ENCODE data around the gene USF1. TPM values are rescaled to one million over a fixed set of nuclear protein-coding genes. Genes with fewer than 3 reads are reported as not detected.

USF1 gene
- polyA plus RNA-seq, 1 donor (not counting 4 experiments of a cell fraction or from before 2014, with no cell fraction given) = 31.6 TPM

- Histone ChIP-seq H3K9me1 (ENCODE audit: control insufficient read depth, extremely low read depth, insufficient read depth, low read length) (no peaks in the 10 kb centered on the region), H3K9ac (ENCODE audit: control insufficient read depth, extremely low read depth, insufficient read depth, low read length) (no peak overlapping the region), H3K27me3 (ENCODE audit: control insufficient read depth, extremely low read depth, insufficient read depth, low read length) (no peaks in the 10 kb centered on the region), H3K36me3 (ENCODE audit: control insufficient read depth in 2 of 2, extremely low read depth in 1 of 2, insufficient read depth in 2 of 2, low read length in 2 of 2) (no peaks in the 10 kb centered on the region), H3K9me3 (ENCODE audit: control insufficient read depth, low read depth, low read length) (no peaks in the 10 kb centered on the region), H4K20me1 (ENCODE audit: control insufficient read depth, extremely low read depth, insufficient read depth, low read length) (no peaks in the 10 kb centered on the region), H3K4me2 (ENCODE audit: control insufficient read depth, extremely low read depth, insufficient read depth, low read depth, low read length) (no peak overlapping the region), H3K27ac (ENCODE audit: control insufficient read depth, insufficient read depth, low read length) (no peak overlapping the region), H3K79me2 (ENCODE audit: control insufficient read depth, insufficient read depth, low read length) (no peaks in the 10 kb centered on the region), H3K4me1 (ENCODE audit: control insufficient read depth, extremely low read depth, insufficient read depth, low read length) (peaks cover 52% of the 10 kb centered on the region), H3K4me3 (ENCODE audit: control insufficient read depth in 2 of 3, extremely low read depth in 1 of 3, insufficient read depth in 2 of 3, low read depth in 1 of 3, low read length in 3 of 3) (no peak overlapping the region), H2AFZ (ENCODE audit: control insufficient read depth, low read length) (no peak overlapping the region)
- FAIRE-seq (no peak), DNase-seq (ENCODE audit: low read depth, low spot score) (no peak)
- dilution Hi-C loops (cut with MboI; ENCODE audit: extremely low pct_ligation_motif_present, low sequenced_read_pairs) = no loop called here
- no peak for TF ChIP-seq EZH2 (IDR thresholded peaks at IDR 0.05; ENCODE audit: low read length)
- TF ChIP-seq, protein P1, sequence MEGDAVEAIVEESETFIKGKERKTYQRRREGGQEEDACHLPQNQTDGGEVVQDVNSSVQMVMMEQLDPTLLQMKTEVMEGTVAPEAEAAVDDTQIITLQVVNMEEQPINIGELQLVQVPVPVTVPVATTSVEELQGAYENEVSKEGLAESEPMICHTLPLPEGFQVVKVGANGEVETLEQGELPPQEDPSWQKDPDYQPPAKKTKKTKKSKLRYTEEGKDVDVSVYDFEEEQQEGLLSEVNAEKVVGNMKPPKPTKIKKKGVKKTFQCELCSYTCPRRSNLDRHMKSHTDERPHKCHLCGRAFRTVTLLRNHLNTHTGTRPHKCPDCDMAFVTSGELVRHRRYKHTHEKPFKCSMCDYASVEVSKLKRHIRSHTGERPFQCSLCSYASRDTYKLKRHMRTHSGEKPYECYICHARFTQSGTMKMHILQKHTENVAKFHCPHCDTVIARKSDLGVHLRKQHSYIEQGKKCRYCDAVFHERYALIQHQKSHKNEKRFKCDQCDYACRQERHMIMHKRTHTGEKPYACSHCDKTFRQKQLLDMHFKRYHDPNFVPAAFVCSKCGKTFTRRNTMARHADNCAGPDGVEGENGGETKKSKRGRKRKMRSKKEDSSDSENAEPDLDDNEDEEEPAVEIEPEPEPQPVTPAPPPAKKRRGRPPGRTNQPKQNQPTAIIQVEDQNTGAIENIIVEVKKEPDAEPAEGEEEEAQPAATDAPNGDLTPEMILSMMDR (optimal IDR thresholded peaks at IDR 0.05 in 1 of 3, IDR thresholded peaks at IDR 0.05 in 1 of 3, conservative IDR thresholded peaks at IDR 0.05 in 1 of 3; ENCODE audit: extremely low read depth in 1 of 3, insufficient read depth in 2 of 3, low read length in 3 of 3) = no peak
Measured at GRCh38 chr1:161081519-161081918, 35.7 kb upstream of the USF1 start.

- dilution Hi-C loops (cut with MboI; ENCODE audit: extremely low pct_ligation_motif_present, low sequenced_read_pairs) = no loop called here
- no peaks in the 10 kb centered on the region for H3K9me3 ChIP-seq (ENCODE audit: control insufficient read depth, low read depth, low read length)
- no peak overlapping the region for H3K27ac ChIP-seq (ENCODE audit: control insufficient read depth, insufficient read depth, low read length)
- peak overlapping the region; percentile 3 for H3K4me2 ChIP-seq (ENCODE audit: control insufficient read depth, extremely low read depth, insufficient read depth, low read depth, low read length)
- no peak for DNase-seq (ENCODE audit: low read depth, low spot score)
- no peaks in the 10 kb centered on the region for H3K79me2 ChIP-seq (ENCODE audit: control insufficient read depth, insufficient read depth, low read length)
- TF ChIP-seq, protein P1 (optimal IDR thresholded peaks at IDR 0.05 in 1 of 3, IDR thresholded peaks at IDR 0.05 in 1 of 3, conservative IDR thresholded peaks at IDR 0.05 in 1 of 3; ENCODE audit: extremely low read depth in 1 of 3, insufficient read depth in 2 of 3, low read length in 3 of 3) = no peak
- TF ChIP-seq EZH2 (IDR thresholded peaks at IDR 0.05; ENCODE audit: low read length) = no peak
- H4K20me1 ChIP-seq (ENCODE audit: control insufficient read depth, extremely low read depth, insufficient read depth, low read length) = no peaks in the 10 kb centered on the region
- H3K4me1 ChIP-seq (ENCODE audit: control insufficient read depth, extremely low read depth, insufficient read depth, low read length) = peaks cover 45% of the 10 kb centered on the region
- peak overlapping the region; percentile 53 for H2AFZ ChIP-seq (ENCODE audit: control insufficient read depth, low read length)
- no peak overlapping the region for H3K4me3 ChIP-seq (ENCODE audit: control insufficient read depth in 2 of 3, extremely low read depth in 1 of 3, insufficient read depth in 2 of 3, low read depth in 1 of 3, low read length in 3 of 3)
- no peak overlapping the region for H3K9ac ChIP-seq (ENCODE audit: control insufficient read depth, extremely low read depth, insufficient read depth, low read length)
- H3K9me1 ChIP-seq (ENCODE audit: control insufficient read depth, extremely low read depth, insufficient read depth, low read length) = no peaks in the 10 kb centered on the region
- H3K27me3 ChIP-seq (ENCODE audit: control insufficient read depth, extremely low read depth, insufficient read depth, low read length) = no peaks in the 10 kb centered on the region
- FAIRE-seq = peak; percentile 34
- H3K36me3 ChIP-seq (ENCODE audit: control insufficient read depth in 2 of 2, extremely low read depth in 1 of 2, insufficient read depth in 2 of 2, low read length in 2 of 2) = no peaks in the 10 kb centered on the region
Measured at GRCh38 chr1:161080441-161081405, 34.9 kb upstream of the USF1 start.

Data from keratinocyte (primary cell).